ENCODE data around the gene RARRES2.
A peak's percentile ranks its signal among the peaks of the same experiment; 100 is the strongest.

RARRES2 gene

GRCh38 chr7:150369748-150370501 lies 28.5 kb upstream of the RARRES2 start:
- Histone ChIP-seq H3K79me1 (replicated peaks; ENCODE audit: low read length, poor library complexity, severe bottlenecking) (peaks cover 35% of the 10 kb centered on the region), H3K36me3 (ENCODE audit: control insufficient read depth in 1 of 2, insufficient read depth in 2 of 2, low read depth in 1 of 2, low read length in 2 of 2) (peaks cover 22 to 41% of the 10 kb centered on the region in 2 experiments), H3K9me3 (ENCODE audit: control insufficient read depth, low read length) (no peaks in the 10 kb centered on the region), H2BK15ac (ENCODE audit: low read depth, poor library complexity, severe bottlenecking) (no peak overlapping the region), H3K4me3 (ENCODE audit: insufficient read depth in 1 of 2, low read depth in 1 of 2, low read length in 2 of 2) (peak overlapping the region; percentile 86 to 96), H2BK5ac (ENCODE audit: low read depth, low read length, poor library complexity, severe bottlenecking) (peak overlapping the region; percentile 20), H3K9ac (ENCODE audit: low read length) (peak overlapping the region; percentile 90), H3K27me3 (ENCODE audit: control insufficient read depth in 1 of 2, insufficient read depth in 1 of 2, low read length in 2 of 2) (no peaks in the 10 kb centered on the region), H3K4ac (ENCODE audit: low read depth in 1 of 2, low read length in 2 of 2) (peak overlapping the region; percentile 56 to 92), H2AK5ac (ENCODE audit: low read length, severe bottlenecking) (peak overlapping the region; percentile 12), H2BK120ac (ENCODE audit: low read depth, low read length) (peak overlapping the region; percentile 74), H2BK12ac (ENCODE audit: low read length in 2 of 2) (peak overlapping the region in 1 of 2 experiments; percentile 40), H3K4me2 (ENCODE audit: low read length, poor library complexity, severe bottlenecking) (peak overlapping the region; percentile 92), H3K14ac (ENCODE audit: low read length in 2 of 2) (peak overlapping the region in 1 of 2 experiments; percentile 97), H4K8ac (ENCODE audit: low read length) (peak overlapping the region; percentile 59), H3K18ac (ENCODE audit: low read depth in 1 of 2, low read length in 2 of 2) (peak overlapping the region; percentile 49 to 98), H3K4me1 (ENCODE audit: control insufficient read depth, insufficient read depth, low read depth, low read length) (peaks cover 28% of the 10 kb centered on the region), H3K23ac (ENCODE audit: low read length in 2 of 2) (peak overlapping the region in 1 of 2 experiments; percentile 34), H4K91ac (ENCODE audit: low read length) (peak overlapping the region; percentile 76), H3K27ac (ENCODE audit: low read length, poor library complexity, severe bottlenecking) (peak overlapping the region; percentile 74), H2AFZ (ENCODE audit: low read depth, low read length) (no peak overlapping the region)
- peak; percentile 32 for DNase-seq
- 38% methylated on average over 23 of the region's 23 CpGs for WGBS

- Histone ChIP-seq H3K9ac (ENCODE audit: low read length) (peak overlapping the region; percentile 90), H2BK120ac (ENCODE audit: low read depth, low read length) (peak overlapping the region; percentile 94), H3K23ac (ENCODE audit: low read length in 2 of 2) (peak overlapping the region in 1 of 2 experiments; percentile 43), H3K4me2 (ENCODE audit: low read length, poor library complexity, severe bottlenecking) (peak overlapping the region; percentile 92), H3K36me3 (ENCODE audit: control insufficient read depth in 1 of 2, insufficient read depth in 2 of 2, low read depth in 1 of 2, low read length in 2 of 2) (peaks cover 16 to 34% of the 10 kb centered on the region in 2 experiments), H4K91ac (ENCODE audit: low read length) (peak overlapping the region; percentile 94), H3K18ac (ENCODE audit: low read depth in 1 of 2, low read length in 2 of 2) (peak overlapping the region; percentile 49 to 98), H2BK5ac (ENCODE audit: low read depth, low read length, poor library complexity, severe bottlenecking) (peak overlapping the region; percentile 91), H2AK5ac (ENCODE audit: low read length, severe bottlenecking) (peak overlapping the region; percentile 24), H3K27me3 (ENCODE audit: control insufficient read depth in 1 of 2, insufficient read depth in 1 of 2, low read length in 2 of 2) (no peaks in the 10 kb centered on the region), H2AFZ (ENCODE audit: low read depth, low read length) (peak overlapping the region; percentile 46), H2BK15ac (ENCODE audit: low read depth, poor library complexity, severe bottlenecking) (peak overlapping the region; percentile 94), H3K4me1 (ENCODE audit: control insufficient read depth, insufficient read depth, low read depth, low read length) (peaks cover 28% of the 10 kb centered on the region), H3K4me3 (ENCODE audit: insufficient read depth in 1 of 2, low read depth in 1 of 2, low read length in 2 of 2) (peak overlapping the region; percentile 86 to 96), H3K27ac (ENCODE audit: low read length, poor library complexity, severe bottlenecking) (peak overlapping the region; percentile 74), H3K79me1 (replicated peaks; ENCODE audit: low read length, poor library complexity, severe bottlenecking) (peaks cover 29% of the 10 kb centered on the region), H4K8ac (ENCODE audit: low read length) (peak overlapping the region; percentile 95), H3K4ac (ENCODE audit: low read depth in 1 of 2, low read length in 2 of 2) (peak overlapping the region; percentile 92 to 97), H2BK12ac (ENCODE audit: low read length in 2 of 2) (peak overlapping the region in 1 of 2 experiments; percentile 88), H3K9me3 (ENCODE audit: control insufficient read depth, low read length) (no peaks in the 10 kb centered on the region), H3K14ac (ENCODE audit: low read length in 2 of 2) (peak overlapping the region; percentile 83 to 97)
- DNase-seq, result peak; percentile 93
- 1% methylated on average over 46 of the region's 58 CpGs for WGBS
Observed at GRCh38 chr7:150368884-150369747, 27.7 kb upstream of the RARRES2 start.

DNA sequence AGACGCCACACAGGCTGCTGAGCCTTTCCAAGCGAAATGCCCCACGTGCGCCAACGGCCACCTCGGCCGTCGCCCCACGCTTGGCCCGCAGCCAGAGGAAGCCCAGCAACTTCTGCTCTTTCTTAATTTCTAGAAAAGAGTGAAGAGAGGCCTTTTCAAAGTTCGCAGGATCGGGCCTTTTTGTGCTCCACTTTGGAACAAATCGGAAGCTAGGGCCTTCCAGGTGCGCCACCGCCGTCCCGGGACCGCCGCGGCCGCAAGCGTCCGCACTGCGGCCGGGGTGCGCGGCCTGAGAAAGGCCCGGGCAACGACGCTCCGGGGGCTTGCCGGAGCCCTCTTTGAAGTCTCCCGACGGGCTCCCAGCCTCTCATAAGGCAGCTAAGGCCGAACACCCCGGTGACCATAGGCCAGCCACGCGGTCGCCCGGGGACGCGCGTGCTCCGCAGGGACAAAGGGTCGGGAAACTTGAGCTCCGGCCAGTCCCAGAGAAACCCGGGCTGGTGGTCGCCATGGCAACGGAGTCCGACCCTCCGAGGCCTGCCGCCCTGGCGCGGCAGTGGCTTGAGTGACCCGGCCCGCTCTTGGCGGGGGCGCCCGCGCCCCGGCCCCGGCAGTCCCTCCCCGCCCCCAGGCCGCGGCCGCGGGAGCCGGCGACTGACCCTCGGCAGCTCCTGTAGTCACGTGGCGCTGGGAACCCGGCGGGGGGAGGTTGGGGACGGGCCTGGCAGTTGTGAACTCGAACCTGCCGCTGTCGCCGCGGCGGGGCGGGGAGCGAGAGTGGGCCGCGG lies 26.9 kb upstream of the RARRES2 start, which contains the start of gene REPIN1:
TSS of gene REPIN1 (plus strand) at position 727 of the 788 bp plus-strand sequence. CDS start 890 bp downstream, outside the sequence.
- Histone ChIP-seq H3K4me3 (ENCODE audit: insufficient read depth in 1 of 2, low read depth in 1 of 2, low read length in 2 of 2) (peak within 1 kb of the TSS; percentile 86 to 96), H3K4me2 (ENCODE audit: low read length, poor library complexity, severe bottlenecking) (peak within 1 kb of the TSS; percentile 92), H2BK5ac (ENCODE audit: low read depth, low read length, poor library complexity, severe bottlenecking) (peak within 1 kb of the TSS; percentile 91), H2BK15ac (ENCODE audit: low read depth, poor library complexity, severe bottlenecking) (peak within 1 kb of the TSS; percentile 94), H3K9me3 (ENCODE audit: control insufficient read depth, low read length) (no peaks in the 10 kb centered on the region), H2AFZ (ENCODE audit: low read depth, low read length) (peak within 1 kb of the TSS; percentile 46), H3K23ac (ENCODE audit: low read length in 2 of 2) (peak within 1 kb of the TSS in 1 of 2 experiments; percentile 43), H3K27ac (ENCODE audit: low read length, poor library complexity, severe bottlenecking) (peak within 1 kb of the TSS; percentile 83), H4K91ac (ENCODE audit: low read length) (peak within 1 kb of the TSS; percentile 94), H3K9ac (ENCODE audit: low read length) (peak within 1 kb of the TSS; percentile 90), H3K4ac (ENCODE audit: low read depth in 1 of 2, low read length in 2 of 2) (peak within 1 kb of the TSS; percentile 92 to 97), H2AK5ac (ENCODE audit: low read length, severe bottlenecking) (peak within 1 kb of the TSS; percentile 24), H2BK120ac (ENCODE audit: low read depth, low read length) (peak within 1 kb of the TSS; percentile 94), H3K36me3 (ENCODE audit: control insufficient read depth in 1 of 2, insufficient read depth in 2 of 2, low read depth in 1 of 2, low read length in 2 of 2) (peaks cover 8 to 27% of the 10 kb centered on the region in 2 experiments), H3K27me3 (ENCODE audit: control insufficient read depth in 1 of 2, insufficient read depth in 1 of 2, low read length in 2 of 2) (peaks cover 0 to 3% of the 10 kb centered on the region in 2 experiments), H3K14ac (ENCODE audit: low read length in 2 of 2) (peak within 1 kb of the TSS; percentile 83 to 97), H3K4me1 (ENCODE audit: control insufficient read depth, insufficient read depth, low read depth, low read length) (peaks cover 28% of the 10 kb centered on the region), H3K18ac (ENCODE audit: low read depth in 1 of 2, low read length in 2 of 2) (peak within 1 kb of the TSS; percentile 49 to 98), H3K79me1 (replicated peaks; ENCODE audit: low read length, poor library complexity, severe bottlenecking) (peaks cover 22% of the 10 kb centered on the region), H4K8ac (ENCODE audit: low read length) (peak within 1 kb of the TSS; percentile 95), H2BK12ac (ENCODE audit: low read length in 2 of 2) (peak within 1 kb of the TSS in 1 of 2 experiments; percentile 88)
- DNase-seq, result peak; percentile 84
- WGBS, result 3% methylated on average over 81 of the region's 85 CpGs

Measured in mesenchymal stem cell (in vitro differentiated cells and primary cell).